Transverse colon (tissue), 4 donors: ENCODE data around the gene IGLL5.

Experiments used
- POLR2AphosphoS5 ChIP-seq, 3 donors: sonication (generic); formaldehyde crosslinking; IDR thresholded peaks; one replicate each; pipeline ENCODE4 v1.6.1; 2016; ENCODE audit warnings: antibody characterized with exemption in 3 of 3
- TF ChIP-seq, protein P1 (sequence below), 5 experiments: fragments of 200-600 bp in 3 of 5; fragments of 450-650 bp in 2 of 5; sonication (generic) in 3 of 5; IDR thresholded peaks; 1 replicate in 2 of 5; 2 replicates in 3 of 5; pipeline ENCODE4 v1.5.1; 2016 to 2017; ENCODE audit warnings: antibody characterized with exemption in 5 of 5, inconsistent platforms in 3 of 5, mild to moderate bottlenecking in 2 of 5, moderate library complexity in 1 of 5

DNA sequence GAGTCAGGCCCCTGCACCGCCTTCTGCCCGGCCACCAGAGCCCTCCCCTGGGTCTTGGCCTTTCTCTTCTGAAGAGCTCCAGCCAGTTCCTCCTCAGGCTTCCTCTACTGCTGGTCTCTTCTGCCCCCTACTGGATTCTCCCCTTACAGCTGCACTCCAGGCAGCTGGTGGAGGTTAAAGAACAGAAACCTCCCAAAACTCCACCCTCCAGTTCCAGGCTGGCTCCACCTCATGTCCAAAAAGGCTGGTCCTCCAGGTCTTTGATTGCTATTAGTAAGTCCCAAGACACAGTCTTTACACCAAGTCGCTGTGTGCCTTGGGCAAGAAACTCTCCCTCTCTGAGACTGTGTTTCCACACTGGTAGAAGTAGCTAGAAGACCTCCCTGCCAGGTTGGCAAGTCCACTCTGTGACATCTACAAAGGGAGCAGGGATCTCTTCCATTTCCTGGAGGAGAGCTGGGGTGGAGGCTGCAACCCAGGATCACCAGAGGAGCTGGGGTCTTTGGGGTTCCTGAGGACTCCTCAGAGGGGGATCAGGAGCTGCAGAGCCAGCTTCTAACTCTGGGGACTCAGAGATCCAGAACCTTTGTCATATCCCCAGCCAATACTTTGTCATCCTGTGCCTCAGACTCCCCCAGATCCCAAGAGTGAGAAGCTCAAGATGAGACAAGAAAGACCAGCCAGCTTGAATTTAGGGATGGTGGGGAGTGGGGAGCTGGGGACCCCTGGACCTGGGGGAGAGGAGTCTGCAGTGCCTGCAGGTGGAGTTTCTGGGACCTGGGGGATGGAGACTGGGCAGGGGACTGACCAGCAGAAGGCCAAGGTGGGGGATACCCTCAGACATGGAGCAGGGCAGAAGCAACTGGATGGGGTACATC, 3.4 kb upstream of the IGLL5 start:
- TF ChIP-seq, protein P1, sequence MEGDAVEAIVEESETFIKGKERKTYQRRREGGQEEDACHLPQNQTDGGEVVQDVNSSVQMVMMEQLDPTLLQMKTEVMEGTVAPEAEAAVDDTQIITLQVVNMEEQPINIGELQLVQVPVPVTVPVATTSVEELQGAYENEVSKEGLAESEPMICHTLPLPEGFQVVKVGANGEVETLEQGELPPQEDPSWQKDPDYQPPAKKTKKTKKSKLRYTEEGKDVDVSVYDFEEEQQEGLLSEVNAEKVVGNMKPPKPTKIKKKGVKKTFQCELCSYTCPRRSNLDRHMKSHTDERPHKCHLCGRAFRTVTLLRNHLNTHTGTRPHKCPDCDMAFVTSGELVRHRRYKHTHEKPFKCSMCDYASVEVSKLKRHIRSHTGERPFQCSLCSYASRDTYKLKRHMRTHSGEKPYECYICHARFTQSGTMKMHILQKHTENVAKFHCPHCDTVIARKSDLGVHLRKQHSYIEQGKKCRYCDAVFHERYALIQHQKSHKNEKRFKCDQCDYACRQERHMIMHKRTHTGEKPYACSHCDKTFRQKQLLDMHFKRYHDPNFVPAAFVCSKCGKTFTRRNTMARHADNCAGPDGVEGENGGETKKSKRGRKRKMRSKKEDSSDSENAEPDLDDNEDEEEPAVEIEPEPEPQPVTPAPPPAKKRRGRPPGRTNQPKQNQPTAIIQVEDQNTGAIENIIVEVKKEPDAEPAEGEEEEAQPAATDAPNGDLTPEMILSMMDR (IDR thresholded peaks at IDR 0.05): peak; percentile 52 to 70 (median 67)
- no peak for TF ChIP-seq POLR2AphosphoS5 (IDR thresholded peaks at IDR 0.05)
